Peyer's patch (tissue), 4 donors: ENCODE results near the gene DGCR2.

Experiments used
- CTCF ChIP-seq, 6 experiments: fragments of 450-650 bp in 4 of 6; fragments of 200-600 bp in 2 of 6; sonication (generic) in 1 of 6; IDR thresholded peaks; one replicate each; pipeline ENCODE4 v1.5.1; 2017 to 2019; ENCODE audit warnings: antibody characterized with exemption in 6 of 6, mild to moderate bottlenecking in 3 of 6, moderate library complexity in 1 of 6
- POLR2A ChIP-seq, 2 donors: fragments of 450-650 bp; IDR thresholded peaks; one replicate each; pipeline ENCODE4 v1.5.1; 2017; ENCODE audit warnings: antibody characterized with exemption in 2 of 2, mild to moderate bottlenecking in 2 of 2, moderate library complexity in 2 of 2

DNA sequence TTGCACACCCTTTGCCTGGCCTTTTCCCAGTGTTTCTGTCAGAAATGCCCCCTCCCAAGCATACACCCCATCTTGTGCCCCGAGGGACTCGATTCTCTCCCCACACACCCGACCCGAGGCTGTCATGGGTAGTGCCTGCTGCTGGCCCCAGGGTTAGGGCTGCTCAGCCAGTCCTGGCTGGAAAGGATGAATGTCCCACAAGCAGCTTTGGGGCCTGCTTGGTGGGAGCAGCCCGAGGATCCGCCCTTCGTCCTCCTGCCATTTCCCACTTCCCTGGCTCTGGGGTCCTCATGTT is 131.1 kb downstream of the DGCR2 start:
- TF ChIP-seq CTCF (IDR thresholded peaks at IDR 0.05) (no peak), POLR2A (IDR thresholded peaks at IDR 0.05) (no peak)
